ENCODE measurements around the gene SHMT2. TPM values are rescaled to one million over a fixed set of nuclear protein-coding genes. Genes with fewer than 3 reads are reported as not detected.
A peak's percentile ranks its signal among the peaks of the same experiment; 100 is the strongest.

SHMT2 gene
- total and polyA plus RNA-seq, 9 of the 15 experiments (the other 6 are each of a cell fraction or from before 2014, with no cell fraction given): 46.1 to 319 (median 115) TPM

GRCh38 chr12:57242691-57243454 lies 13.4 kb downstream of the SHMT2 start (continued):
- no peak for TF ChIP-seq THRB (CRISPR knock-in tag; conservative IDR thresholded peaks at IDR 0.05)
- peak; percentile 58; the same call in 1 of the 2 replicates for TF ChIP-seq PKNOX1 (IDR thresholded peaks at IDR 0.05)
- TF ChIP-seq ZNF282 (CRISPR knock-in tag; IDR thresholded peaks at IDR 0.05): no peak
- TF ChIP-seq CREB1 (IDR thresholded peaks at IDR 0.05): no peak
- no peak for TF ChIP-seq CREB1 (CRISPR knock-in tag; IDR thresholded peaks at IDR 0.05)
- TF ChIP-seq CBFA2T2 (conservative IDR thresholded peaks at IDR 0.05): no peak
- no peak for TF ChIP-seq ZNF197 (CRISPR knock-in tag; IDR thresholded peaks at IDR 0.05; ENCODE audit: low read depth)
- no peak for TF ChIP-seq HCFC1 (IDR thresholded peaks at IDR 0.05; ENCODE audit: low read depth, low read length)
- TF ChIP-seq ARHGAP35 (IDR thresholded peaks at IDR 0.05; ENCODE audit: partially characterized antibody): no peak
- no peak for TF ChIP-seq ZNF592 (IDR thresholded peaks at IDR 0.05)
- no peak for TF ChIP-seq ZNF764 (CRISPR knock-in tag; IDR thresholded peaks at IDR 0.05; ENCODE audit: low read depth)
- no peak for TF ChIP-seq ZBTB34 (CRISPR knock-in tag; IDR thresholded peaks at IDR 0.05)
- TF ChIP-seq PML (IDR thresholded peaks at IDR 0.05; ENCODE audit: low read length): 0 out of 2 replicates have a peak, but pooled peaks have one; percentile 14
- no peak for TF ChIP-seq RREB1 (CRISPR knock-in tag; IDR thresholded peaks at IDR 0.05)

All from K562 (cell line).